Hematopoietic multipotent progenitor cell treated with erythropoietin and hydrocortisone succinate and interleukin-3 and kit ligand, for 17 days (in vitro differentiated cells): ENCODE measurements around the gene KAZN.
"Not testable (repeated sequence)": the region's sequence is repeated elsewhere in the genome, so short reads cannot be mapped to it uniquely, and the experiment has no call there.

ENCODE experiments used
- DNase-seq: peaks from one replicate; pipeline ENCODE4 v3.0.0-alpha.2; 2015; ENCODE audit warnings: low spot score

Gene KAZN

DNA sequence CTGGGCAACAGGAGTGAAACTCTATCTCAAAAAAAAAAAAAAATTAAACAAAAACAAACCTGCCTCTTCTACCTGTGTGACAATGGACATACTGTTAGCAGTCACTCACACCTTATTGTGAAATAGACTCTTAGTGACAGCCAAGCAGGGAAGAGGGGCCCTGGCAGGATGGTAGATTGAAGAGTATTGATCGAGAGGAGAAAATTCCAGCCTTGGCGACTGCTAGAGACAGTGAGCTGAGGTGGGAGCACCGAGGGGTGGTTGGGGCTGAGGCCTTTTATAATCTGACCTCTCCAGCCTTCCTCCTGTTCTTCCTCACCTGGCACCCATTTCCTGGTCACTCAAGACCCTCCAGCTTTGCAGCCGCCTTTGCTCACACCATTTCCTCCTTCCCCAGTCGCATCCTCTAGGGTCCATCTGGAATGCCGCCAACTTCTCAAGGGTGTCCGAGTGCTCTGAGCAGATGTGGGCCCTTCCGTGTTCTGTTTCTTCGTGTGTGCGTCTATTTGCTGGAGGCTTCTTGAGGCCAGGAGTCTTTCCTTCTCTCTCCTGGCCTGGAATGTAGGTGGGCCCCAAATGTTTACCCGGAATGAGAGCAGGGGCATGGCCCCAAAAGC lies 358.2 kb downstream of the KAZN start:
- no peak for DNase-seq

DNA sequence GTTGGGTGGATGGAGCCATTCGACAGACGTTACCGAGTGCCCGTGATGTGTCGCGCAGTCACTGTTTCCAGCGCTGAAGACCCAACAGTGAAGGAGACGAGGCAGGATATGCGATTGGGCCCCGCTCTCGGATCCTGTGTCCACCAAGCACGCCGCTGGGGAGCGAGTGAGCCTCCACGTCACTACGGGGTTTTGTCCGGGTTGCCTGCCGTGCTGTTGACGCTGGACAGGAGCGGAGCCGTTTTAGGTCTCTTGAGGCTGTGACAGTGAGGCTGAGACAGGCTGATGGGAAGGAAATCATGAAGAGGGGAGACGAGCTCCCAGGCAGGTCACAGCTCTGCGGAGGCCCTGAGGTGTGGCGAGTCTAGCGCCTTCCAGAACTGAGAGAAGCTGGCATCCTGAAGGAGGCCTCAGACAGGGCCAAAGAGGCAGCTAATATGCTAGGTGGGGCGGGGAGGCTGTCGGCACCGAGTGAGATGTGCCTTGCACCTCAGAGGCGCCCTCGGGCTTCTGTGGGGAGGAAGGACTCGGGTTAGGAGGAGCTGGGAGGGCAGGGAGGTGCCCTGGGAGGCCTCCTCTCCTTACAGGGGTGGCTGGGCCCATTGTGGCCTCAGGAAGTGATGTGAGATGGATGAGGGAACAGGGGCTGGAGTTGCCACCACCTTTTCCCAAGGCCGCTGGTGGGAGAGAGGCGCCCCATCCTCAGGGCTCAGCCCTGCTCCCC lies 359.1 kb downstream of the KAZN start:
- DNase-seq = no peak

DNA sequence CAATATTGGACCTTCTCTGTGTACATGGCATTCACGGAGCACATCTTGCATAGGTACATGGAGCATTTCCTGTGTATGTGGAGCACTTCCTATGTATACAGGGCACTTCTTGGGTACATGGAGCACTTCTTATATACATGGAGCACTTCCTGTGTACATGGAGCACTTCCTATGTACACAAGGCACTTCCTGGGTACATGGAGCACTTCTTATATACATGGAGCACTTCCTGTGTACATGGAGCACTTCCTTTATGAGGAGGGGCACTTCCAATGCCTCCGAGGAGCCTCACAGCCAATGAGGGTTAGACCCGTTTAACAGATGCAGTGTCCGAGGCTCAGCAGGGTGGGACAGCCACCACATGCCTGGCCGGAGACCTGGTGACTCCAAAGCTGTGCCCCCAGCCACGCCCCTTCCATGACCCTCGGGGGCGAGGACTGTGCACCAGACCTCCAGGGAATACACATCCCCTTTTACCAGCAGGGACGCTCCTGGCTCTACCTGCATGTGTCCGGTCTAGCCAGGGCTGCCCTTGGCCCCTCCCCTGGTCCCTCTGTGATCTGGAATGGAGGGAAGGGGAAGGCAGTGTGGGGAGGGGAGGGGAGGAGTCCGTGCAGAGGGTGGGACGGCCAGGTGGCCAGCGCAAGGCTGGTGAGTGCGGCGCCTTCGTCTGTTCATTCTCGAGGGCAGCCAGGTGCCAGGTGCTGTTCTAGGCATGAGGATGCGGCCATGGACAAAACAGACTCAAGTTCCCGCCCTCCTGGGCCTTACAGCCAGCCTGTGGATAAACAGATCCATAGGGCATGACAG lies 360.0 kb downstream of the KAZN start:
- no peak for DNase-seq

DNA sequence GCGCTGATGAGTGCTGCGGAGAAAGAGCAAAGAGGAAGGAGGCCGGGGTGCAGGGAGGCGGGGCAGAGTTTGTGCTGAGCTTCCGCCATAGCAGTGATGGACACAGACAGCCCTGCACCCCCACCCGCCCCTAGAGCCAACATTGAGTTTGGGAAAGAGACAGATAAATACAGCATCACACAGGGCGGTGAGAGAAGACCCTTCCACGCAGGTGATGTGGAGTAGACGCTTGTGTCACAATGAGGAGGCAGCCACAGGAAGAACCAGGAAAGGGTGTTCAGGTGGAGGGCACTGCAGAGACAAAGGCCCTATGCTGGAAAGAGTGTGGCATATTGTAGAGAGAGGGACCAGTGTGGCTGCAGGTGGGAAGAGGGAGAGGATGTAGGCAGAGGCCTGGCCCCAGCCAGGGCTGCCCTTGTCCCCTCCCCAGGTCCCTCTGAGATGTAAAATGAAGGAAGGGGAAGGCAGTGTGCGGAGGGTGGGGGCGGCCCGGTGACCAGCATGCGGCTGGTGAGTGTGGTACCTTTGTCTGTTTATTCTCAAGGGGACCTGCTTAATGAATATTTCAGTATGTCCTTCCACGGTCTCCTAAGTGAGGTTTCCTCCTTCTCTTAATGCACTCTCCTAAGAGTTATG lies 360.7 kb downstream of the KAZN start:
- no peak for DNase-seq

DNA sequence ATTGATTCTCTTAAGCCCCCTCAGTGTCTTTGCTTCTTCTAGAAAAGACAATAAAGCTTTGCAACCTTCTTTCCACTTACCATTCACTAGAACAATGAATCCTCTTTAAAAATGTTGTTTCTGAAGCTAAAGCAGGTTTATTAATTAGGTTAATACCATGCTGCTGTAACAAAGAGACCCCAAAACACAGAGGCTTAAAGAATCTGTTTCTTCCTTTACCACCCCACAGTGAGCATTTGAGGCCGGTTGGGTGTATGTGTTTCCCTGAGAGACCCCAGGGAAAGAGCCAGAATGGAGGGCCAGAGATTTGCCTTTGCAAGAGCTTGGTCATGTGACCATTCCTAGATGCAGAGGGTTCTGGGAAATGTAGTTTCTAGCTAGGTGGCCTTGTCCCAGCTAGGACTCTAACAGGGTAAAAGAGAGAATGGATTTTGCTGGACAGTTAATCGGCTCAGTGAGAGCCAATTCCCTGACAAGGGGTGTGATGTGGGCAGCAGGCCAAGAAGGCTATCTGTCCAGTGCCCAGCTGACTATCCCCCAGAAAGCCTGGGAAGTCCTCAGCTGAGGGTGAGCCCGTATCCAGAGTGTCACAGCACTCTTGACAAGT lies 363.3 kb downstream of the KAZN start:
- DNase-seq = no peak

DNA sequence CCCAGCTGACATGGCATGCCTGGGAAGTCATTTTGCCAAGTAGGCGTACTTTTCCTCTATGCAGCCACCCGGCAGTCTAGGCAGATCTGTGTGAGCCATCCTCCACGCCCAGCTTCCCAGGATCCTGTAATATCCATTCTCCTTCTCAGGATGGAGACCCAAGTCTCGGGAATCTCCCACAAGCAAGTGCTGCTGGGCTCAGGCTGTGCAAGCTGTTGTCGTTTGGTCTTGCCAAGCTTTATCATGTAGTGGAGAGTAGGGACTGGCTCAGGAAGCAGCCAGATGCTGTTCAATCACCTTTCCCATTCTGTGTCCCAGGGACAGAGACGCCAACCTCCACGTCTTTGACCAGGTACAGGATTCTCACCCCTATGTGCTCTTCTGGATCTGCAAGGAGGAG lies 363.9 kb downstream of the KAZN start:
- DNase-seq = no peak

DNA sequence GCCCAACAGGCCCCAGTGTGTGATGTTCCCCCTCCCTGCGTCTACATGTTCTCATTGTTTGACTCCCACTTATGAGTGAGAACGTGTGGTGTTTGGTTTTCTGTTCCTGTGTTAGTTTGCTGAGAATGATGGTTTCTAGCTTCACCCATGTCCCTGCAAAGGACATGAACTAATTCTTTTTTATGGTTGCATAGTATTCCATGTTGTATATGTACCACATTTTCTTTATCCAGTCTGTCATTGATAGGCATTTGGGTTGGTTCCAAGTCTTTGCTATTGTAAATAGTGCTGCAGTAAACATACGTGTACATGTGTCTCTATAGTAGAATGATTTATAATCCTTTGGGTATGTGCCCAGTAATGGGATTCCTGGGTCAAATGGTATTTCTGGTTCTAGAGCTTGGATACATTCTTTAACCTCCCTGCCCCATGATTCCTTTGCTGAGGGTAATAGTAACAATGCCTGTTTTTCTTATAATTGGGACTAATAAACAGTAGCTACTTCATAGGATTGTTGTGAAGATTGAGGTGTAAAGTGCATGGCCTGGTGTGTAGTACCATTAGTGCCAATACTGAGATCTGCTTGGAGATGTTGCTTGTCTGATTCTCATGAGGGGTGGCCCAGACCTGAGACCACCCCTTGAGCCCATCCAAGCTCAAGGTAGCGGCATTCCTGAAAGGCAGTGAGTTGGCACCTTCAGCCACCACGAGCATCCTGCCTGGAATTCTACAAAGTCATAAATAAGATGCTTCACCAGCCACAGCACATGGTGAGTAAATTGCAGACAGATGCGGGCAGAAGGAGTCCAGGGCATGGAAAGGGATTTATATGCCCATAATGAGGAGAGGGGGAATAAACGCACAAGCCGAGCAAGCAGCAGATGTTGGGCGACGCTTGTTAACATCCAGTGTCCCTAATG lies 365.6 kb downstream of the KAZN start:
- DNase-seq = not testable (repeated sequence)

DNA sequence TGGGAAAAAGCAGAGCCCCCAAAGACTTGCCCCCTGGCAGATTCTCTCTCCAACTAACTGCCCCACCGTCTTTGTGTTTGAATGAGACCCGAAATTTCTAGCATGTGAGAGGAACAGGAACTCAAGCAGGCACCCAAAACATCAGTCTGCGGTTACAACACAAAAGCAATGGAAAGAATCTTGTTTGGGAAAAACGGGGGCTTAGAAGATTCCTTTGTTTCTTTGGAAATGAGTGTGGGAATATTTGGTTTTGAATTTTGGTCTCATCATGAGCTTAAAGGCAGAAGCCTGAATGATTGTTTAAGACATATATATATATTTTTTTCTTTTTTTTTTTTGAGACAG lies 366.2 kb downstream of the KAZN start:
- no peak for DNase-seq

DNA sequence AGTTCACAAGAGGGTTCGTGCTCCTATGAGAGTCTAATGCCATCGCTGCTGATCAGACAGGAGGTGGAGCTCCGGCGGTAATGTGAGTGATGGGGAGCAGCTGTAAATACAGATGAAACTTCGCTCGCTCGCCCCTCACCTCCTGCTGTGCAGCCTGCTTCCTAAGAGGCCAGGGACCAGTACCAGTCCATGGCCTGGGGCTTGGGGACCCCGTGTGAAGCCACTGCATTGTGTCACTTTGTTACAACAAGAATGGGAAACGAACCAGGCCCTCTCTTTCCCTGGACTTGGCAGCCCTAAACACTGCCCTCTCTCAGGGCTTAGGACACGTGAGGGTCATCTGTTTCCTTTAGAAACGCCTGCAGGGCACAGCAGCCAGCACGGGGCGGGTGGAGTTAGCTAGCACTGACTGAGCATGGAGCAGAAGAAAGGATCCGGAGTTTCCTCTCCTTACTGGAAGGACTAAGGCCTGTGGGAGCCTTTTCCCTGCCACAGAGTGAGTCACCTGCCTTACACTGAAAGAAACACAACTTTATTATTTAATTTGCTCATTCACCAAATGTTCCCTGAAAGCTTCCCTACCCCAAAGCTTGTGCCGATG lies 369.9 kb downstream of the KAZN start:
- DNase-seq = no peak

DNA sequence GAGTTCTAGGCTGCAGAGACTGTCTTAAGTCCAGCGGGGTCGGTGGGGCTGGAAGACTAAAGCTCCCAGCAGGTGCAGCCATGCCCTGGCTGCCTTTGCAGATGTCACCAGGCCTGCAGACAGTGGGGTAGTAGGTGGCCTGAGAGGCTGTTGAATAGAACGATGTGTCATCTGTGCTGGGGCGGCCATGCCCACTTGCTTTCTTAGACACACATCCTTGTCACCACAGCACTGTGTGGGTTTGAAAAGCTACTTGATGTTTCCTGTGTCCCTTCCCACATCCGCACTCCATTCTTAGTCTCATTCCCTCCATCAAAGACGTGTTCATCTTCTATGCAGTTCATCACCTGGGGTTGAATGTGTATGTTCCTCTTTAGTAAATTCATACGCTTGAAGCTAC lies 370.5 kb downstream of the KAZN start:
- DNase-seq = no peak

DNA sequence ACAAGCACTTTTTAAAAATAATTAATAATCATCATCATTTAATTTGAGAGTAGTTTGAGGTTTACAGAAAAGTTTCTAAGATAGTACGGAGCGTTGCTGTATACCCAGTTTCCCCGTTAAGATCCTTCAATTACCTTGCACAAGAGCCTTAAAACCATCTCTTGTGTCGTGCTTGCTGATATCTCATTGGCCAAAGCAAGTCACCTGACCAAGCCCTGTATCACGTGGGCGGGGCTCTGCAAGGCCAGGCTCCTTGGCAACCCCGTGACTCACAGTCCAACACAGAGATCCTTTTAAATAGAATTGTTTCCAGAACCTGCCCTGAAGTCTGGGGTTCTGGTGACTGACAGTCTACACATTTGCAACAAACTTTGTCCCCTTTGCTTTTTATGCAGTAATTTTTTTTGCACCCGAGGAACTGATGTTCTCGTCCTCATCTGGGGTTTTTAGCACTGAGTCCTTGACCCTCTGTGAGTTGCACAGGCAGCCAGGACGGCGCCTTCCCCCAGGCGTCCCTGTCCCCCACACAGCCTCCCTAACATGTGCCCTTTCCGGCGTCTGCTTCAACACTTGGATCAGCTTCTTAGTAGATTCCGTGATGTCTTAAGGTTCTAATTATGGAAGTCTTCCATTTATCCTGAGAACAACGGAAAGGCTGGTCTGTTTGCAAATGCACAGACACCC lies 371.8 kb downstream of the KAZN start:
- no peak for DNase-seq

DNA sequence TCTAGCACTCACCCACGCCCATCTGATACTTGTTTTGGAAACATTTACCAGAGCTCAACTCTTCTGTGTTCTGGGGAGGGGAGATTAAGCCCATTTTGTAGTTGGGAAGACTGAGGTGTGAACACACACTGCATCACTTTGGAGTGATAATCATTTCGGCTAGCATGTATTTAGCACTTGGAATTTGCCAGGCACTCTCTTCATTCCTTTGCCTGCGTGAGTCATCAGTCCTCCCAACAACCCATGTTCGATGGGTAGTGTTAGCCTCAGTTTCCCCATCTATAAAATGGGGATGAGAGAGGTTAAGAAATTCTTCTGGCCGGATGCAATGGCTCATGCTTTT lies 372.3 kb downstream of the KAZN start:
- DNase-seq = no peak

DNA sequence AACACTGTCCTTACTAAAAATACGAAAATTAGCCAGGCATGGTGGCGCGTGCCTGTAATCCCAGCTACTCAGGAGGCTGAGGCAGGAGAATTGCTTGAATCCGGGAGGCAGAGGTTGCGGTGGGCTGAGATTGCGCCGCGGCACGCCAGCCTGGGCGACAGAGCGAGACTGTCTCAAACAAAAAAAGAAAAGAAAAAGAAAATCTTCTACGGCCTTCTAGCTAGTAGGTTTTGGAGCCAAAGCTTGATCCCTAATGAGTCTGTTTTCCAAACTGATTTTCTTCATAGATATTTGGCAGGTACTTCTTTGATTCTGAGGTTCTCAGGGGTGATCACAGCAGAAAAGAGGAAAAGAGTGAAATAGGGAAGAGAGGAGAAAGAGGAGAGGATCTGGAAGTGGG lies 372.7 kb downstream of the KAZN start:
- DNase-seq = no peak

DNA sequence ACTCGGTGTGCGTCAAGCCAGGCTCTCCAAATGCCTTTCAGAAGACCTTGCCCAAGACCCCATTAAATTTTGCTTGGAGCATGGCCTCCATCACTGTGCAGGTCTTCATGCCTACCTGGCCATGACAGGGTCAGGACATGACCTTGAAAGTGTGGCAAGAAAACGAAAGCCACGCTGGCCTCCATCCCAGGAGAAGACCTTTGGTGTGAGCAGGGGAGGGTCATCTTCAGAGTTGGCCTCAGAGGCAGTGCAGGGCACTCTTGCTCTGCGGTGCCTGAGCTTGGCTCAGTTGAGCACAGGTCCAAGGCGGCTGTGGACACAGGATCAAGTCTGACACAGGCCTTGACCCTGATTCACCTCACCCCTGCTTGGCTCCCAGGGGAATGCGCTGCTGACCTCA lies 373.6 kb downstream of the KAZN start:
- no peak for DNase-seq

DNA sequence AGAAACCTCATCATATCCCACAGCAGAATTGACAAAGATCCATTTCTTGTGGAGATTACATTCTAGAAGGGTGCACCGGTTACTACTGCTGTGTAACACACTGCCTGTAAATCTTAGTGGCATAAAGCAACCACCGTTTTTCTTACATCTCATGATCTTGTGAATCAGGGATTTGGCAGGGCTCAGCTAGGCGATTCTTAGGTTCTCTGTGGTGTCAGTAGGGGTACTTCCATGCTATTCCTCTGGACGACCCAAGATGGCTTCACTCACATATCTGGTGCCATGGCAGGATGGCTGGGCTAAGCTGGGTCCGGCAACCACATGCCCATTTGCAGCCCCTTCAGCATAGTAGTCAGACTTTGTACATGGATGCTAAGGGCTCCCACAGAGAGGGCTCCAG lies 375.3 kb downstream of the KAZN start:
- no peak for DNase-seq

DNA sequence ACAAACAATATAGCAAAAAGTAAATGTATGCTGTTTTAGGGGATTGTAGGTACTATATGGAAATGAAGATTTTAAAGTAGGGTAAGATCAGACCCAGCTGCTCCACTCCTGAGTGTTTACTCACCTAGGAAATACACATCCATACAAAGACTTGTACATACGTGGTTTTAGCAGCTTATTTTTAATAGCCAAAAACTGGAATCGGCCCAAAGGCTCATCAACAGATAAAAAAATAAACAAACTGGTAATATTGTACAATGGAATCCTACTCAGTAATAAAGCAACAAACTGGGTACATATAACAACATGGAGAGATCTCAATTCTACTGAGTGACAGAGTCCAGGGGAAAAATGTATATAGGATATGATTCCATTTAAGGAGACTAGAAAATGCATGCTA lies 375.9 kb downstream of the KAZN start:
- DNase-seq = no peak

DNA sequence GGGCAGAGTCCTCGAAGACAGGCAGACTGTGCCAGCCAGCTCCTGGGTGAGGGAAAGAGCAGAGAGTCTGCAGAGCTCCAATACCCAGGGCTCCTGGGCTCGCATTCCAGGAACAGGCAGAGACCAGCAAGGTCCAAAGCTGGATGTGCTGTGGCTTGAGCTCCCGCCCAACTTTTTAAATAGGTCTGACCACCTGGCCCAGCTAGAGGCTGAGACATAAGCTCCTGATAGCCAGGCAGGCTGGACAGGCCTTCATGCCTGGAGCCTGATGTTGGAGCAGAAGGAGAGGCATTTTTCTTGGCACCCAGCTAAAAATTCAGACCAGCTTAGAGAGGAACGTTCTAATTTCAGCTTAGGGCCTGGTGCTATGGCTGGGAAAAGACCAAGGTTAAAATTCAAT lies 376.6 kb downstream of the KAZN start:
- no peak for DNase-seq

DNA sequence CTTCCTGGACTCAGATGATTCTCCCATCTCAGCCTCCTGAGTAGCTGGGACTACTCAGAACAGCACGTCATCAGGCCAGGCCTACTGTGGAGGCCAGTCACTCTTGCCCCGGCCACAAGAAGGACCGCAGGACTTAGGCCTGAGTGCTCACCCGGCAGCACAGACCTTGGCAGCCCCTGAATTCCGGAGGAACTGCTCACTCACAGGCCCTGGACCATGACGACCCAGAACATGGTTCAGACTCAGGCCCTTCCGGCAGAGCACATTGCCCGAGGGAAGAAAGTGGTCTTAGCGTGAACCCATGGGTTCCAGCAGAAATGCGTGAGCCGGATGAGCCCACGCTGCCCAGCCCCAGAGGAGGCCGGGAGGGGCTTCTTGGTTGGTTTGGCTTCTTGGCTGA lies 377.8 kb downstream of the KAZN start:
- DNase-seq = no peak

DNA sequence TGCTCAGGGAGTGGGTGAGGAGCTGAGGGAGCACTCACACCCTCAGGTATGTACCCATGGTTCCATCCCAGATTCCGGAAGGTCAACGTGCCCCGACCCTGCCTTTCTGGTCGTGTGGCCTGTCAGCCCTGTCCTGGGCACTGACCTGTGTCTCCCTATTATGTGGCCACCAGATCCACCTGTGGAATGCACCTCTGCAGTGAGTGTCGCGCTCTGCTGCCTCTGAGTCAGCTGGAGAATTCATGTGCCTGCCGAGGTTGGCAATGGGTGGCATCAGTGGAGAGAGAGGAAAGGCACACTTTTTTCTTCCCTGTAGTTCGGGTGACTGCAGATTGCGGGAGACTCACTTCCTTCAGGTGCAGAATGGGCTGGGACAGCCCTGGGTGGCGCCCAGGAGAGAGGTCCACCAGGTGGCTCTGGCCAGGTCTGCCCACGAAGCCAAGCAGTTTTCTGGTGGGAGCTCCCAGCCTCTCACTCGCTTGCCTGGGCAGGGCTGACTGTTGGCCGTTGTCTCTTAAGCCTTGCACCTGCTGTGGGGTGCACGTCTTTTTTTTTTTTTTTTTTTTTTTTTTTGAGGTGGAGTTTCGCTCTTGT lies 378.9 kb downstream of the KAZN start:
- DNase-seq = no peak

DNA sequence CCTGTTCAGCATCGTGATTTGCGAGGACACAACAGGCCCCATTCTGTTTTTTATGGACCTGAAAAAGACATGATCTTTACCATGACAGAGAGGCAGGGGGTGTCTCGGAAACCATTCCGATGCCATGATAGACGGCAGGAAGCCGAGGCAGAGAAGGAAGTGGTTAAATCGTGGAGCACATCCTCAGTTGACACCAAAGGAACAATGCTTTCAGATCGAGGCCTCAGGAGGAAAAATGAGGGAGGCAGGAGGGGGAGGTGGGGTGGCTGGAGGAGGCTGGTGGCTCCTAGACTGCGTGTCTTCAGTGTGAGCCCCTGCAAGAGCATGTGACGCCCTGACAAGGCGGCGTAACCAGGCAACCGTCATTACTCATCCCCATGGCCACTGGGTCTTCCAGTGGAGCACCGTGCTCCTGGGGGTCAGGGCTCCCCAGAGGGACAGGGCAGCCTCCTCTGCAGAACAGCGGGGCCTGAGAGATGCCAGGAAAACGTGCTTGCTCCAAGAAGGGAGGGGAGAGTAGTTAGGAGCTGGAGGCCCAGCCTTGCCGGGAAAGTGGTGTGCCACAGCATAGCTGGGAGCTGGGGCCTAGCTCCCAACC lies 382.2 kb downstream of the KAZN start:
- no peak for DNase-seq
